GM12892 (cell line): ENCODE data around the gene GRK3.
"Not testable (repeated sequence)": the region's sequence is repeated elsewhere in the genome, so short reads cannot be mapped to it uniquely, and the experiment has no call there.

ENCODE experiments used
- POLR2A ChIP-seq: IDR thresholded peaks from 2 replicates; pipeline ENCODE4 v1.6.1; 2011; ENCODE audit warnings: low read depth, low read length, control low read depth
- POLR2AphosphoS5 ChIP-seq: IDR thresholded peaks from 2 replicates; pipeline ENCODE4 v1.6.1; 2011; ENCODE audit warnings: low read depth, low read length, control low read depth
- TAF1 ChIP-seq: IDR thresholded peaks from 2 replicates; pipeline ENCODE4 v1.6.1; 2011; ENCODE audit warnings: low read depth, mild to moderate bottlenecking, control low read depth, low read length, borderline replicate concordance

DNA sequence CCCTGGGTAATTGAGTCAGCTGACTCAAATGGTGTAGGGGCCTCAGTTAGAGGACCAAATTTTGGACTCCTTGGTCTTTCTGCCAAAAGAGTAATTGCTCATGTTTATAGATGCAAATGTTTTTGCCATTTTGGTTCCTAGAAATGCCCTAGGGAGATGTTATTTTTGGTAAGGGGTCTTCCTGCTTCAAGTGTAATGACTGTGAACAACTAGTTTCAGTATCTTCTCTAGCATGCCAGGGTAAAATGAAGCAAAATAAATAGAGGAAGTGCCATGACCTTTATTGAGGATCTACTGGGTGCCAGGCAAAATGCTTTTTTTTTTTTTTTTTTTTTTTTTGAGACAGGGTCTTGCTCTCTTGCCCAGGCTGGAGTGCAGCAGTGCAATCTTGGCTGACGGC, 2.5 kb upstream of the GRK3 start:
- not testable (repeated sequence) for TF ChIP-seq POLR2A, POLR2AphosphoS5, TAF1
